HL-60/S4 (cell line): ENCODE measurements around the gene MRC2.

ENCODE experiments used
- in situ Hi-C: fragments of 300-500 bp; cut with MboI; formaldehyde crosslinking; loops from 2 replicates; pipeline ENCODE4 v1.14.3; 2022; ENCODE audit warnings: low sequenced_read_pairs

The MRC2 gene

DNA sequence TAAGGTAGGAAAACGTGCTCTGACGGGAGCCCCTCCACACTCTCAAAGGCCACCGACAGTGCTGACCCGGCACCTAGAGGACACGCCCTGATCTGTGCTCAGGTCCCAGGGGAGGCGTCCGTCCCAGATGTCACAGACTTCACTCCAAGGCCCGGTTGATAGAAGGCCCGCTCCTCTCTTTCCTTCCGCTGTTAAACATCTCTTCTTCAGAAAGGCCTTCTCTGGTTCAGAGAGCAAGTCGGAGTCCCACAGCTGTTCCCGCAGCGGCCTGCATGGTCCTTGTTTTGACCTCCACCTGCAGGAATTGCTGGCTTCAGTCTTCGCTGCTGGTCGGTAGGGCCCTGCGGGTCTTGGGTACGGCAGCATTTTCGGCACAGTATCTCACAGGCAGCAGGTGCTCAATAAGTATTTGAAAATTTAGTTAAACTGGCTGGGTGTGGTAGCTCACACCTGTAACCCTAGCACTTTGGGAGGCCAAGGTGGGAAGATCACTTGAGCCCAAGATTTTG lies 88.5 kb downstream of the MRC2 start:
- in situ Hi-C loops: loop anchor here (25.0 kb wide), 1 partner anchor 246 kb away; the partner anchor contains the start of gene TANC2

DNA sequence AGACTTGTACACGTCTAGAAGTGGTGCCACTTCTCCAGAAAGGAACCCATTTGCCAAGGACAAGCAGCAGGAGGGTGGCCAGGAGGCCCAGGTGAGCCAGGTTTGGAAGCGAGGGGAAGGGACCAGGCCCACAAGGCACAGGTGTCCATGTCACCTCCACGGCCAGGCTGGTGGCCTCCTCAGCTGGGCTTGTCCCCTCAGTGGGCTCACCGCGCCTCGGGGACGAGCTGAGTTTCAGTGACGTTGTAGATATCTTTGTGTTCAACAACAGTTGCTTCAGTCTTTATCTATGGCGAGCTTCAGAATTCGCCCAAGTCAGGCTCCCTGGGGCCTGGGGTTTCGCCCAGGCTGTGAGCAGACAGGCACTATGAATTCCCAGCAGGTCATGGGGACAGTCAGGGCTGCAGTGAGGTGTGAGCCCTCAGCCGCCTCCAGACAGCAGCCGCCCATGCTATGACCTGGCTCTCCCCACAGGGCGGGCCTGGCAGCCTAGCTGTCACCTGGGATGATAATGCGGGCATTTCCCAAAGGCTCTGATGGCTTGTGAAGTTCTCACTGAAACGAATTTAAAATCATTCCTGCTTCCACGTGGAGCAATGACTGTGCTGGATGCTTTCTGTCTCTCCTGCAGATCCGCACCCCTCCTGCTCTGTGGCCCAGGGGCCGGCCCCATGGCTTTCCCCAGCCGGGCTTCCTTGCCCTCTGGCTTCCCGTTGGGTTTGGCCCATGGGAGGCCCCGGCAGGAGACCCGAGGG lies 89.5 kb downstream of the MRC2 start:
- in situ Hi-C loops: loop anchor here (25.0 kb wide), 1 partner anchor 245 kb away; the partner anchor contains the start of gene TANC2

DNA sequence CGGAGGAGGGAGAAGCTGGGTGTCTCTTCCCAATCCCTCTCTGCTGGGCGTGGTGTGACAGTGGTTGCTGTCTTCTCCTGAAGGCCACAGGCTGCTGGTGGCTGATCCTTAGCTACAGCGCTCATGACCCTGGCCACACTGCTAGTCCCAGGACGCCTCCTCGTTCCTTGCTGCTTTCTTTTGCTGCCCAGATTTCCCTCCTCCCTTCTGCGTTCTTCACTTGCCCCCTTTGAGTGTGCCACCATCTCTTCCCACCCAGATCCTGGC lies 90.1 kb downstream of the MRC2 start:
- in situ Hi-C loops: loop anchor here (25.0 kb wide), 1 partner anchor 245 kb away; the partner anchor contains the start of gene TANC2

DNA sequence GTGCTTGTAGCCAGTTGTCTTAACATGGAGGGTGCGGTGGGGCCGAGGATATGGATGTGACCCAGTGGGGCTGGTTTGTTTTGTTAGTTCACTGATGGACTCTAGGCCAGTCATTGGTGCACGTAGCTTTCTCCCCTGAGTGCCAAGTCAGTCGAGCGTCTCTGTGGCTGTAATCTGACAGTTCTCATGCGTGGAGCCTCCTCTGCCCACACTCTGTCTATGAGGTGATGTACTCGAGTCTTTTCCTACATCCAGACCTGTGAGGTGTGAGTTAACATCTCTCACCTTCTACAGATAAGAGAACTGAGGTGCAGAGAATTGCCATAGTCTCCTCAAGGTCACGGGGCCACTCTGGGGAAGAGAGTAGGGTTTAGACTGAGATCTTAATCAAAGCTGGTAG lies 90.4 kb downstream of the MRC2 start:
- in situ Hi-C loops: loop anchor here (25.0 kb wide), 1 partner anchor 244 kb away; the partner anchor contains the start of gene TANC2

DNA sequence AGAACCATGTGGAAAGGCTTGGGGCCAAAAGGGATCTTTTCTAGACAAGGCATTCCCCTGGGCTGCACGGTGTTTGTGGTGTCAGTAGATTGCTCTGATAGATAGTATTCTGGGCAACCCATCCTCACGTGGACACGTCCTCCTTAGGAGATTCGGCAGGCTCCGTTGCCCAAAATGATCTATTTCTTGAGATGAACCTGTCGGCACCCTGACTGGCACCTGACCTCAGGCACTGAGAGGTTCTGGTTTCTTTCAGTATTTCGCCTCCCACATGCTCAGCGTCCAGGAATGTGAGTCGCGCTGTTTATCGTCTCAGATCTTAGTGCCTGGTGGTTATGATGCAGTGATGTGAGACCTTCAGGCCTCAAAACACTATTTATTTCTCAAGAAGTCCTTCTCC lies 91.0 kb downstream of the MRC2 start:
- in situ Hi-C loops: loop anchor here (25.0 kb wide), 1 partner anchor 244 kb away; the partner anchor contains the start of gene TANC2

DNA sequence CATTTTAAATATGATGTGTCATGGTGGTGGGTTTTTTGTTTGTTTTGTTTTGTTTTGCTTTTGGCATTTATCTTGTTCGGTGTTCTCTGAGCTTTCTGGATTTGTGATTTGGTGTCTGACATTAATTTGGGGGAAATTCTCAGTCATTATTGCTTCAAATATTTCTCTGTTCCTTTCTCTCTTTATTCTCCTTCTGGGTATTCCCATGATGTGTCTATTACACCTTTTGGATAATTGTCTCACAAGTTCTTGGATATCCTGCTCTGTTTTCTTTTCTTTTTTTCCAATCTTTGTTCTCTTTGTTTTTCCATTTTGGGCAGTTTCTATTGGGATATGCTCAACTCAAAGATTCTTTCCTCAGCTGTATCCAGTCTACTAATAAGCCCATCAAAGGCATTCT lies 92.1 kb downstream of the MRC2 start:
- in situ Hi-C loops: loop anchor here (25.0 kb wide), 1 partner anchor 243 kb away; the partner anchor contains the start of gene TANC2

DNA sequence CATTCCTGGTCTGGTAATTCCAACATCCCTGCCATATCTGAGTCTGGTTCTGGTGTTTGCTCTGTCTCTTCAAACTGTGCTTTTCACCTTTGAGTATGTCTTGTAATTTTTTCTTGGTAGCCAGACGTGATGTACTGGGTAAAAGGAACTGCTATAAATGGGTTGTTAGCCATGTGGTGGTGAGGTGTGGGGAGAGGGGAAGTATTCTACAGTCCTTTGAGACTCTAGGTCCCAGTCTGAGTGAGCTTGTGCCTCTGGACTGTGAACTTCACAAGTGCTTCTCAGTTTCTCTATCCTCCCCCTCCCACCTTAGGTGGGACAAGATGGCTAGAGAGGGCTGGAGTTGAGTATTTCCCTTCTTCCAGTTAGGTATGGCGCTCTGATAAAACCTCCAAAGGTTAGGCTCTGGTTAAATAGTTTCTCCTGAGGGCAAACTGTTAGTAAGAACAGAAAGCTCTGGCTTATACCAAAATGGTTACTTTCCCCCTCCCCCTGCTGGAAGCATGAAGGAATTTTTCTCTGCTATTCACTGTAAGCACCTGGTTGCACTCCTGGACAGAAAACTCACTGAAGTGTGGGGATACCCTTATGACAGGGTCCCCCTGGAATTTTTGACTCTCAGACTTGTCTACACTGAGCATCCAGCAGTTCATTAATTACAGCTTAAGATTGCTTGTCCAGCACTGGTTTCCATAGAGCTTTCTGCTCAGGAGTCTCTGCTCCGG lies 92.8 kb downstream of the MRC2 start:
- in situ Hi-C loops: loop anchor here (25.0 kb wide), 1 partner anchor 242 kb away; the partner anchor contains the start of gene TANC2

DNA sequence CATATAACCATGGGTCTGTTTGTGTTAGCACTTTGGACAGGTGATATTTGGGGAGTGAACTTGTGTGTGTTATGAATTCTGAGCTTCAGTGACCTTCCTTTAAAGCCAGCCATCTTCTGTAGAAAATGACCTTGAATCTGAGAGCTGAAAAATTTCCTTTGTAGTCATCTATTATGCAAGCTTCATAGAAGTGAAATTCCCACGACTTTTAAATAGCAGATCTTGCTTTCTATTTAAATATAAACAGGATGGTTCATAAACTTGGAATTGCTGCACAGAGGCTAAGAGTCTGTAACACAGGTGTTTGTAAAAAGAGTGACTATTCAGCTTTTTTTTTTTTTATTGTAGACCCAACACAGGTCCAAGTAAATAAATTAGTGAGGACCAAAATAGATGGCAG lies 95.2 kb downstream of the MRC2 start:
- in situ Hi-C loops: loop anchor here (25.0 kb wide), 1 partner anchor 240 kb away; the partner anchor contains the start of gene TANC2

DNA sequence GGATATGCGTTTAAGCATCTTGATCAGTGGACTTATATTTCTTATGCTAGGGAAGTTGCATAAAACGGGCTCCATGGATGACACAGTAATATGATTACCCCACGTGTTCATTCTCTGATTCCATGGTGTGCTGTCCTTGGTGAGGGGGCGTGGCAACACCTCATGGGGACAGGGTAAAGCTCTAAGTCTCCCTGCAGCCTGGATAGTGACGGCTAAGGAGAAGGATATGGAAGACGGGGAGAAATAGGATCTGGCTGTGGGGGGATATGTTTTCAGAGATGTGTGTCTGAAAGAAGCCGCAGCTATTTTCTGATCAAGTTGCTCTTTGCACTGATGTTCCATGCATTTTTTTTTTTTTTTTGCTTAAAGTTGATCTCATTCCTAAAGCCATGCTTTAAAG lies 96.4 kb downstream of the MRC2 start:
- in situ Hi-C loops: loop anchor here (25.0 kb wide), 1 partner anchor 238 kb away; the partner anchor contains the start of gene TANC2

DNA sequence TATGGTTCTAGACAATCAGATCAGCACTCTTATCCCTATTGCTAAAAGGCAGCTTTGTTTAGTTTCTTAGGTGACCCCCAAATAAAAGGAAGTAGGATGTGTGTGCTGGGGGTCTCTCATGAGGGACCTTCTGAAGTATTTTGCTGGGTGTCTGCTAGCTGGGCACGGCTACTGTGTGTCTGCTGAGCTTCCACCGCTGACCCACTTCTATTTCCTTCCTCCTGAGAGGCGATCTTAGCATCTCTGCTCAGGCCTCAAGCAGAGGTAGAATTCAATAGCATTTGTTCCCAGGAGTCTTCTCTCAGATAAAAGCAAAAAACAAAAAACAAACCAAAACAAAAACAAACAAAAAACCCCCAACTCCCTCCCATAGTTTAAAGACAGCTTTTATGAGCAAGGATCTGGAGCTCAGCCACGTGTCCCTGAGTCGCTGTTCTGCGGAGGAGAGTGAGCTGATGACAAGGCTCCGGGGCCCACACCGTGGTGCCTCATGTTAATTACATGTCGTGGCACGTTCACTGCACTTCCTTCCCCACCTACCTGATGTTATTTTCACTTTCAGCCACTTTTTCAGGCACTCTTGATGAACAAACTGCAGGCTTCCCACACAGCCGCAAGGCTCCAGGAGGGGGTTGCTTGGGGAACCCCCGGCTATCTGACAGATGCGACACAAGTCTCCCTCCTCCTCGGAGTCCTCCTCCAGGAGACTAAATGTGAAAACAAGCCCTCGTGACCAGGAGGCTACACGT lies 97.1 kb downstream of the MRC2 start:
- in situ Hi-C loops: loop anchor here (25.0 kb wide), 1 partner anchor 238 kb away; the partner anchor contains the start of gene TANC2

DNA sequence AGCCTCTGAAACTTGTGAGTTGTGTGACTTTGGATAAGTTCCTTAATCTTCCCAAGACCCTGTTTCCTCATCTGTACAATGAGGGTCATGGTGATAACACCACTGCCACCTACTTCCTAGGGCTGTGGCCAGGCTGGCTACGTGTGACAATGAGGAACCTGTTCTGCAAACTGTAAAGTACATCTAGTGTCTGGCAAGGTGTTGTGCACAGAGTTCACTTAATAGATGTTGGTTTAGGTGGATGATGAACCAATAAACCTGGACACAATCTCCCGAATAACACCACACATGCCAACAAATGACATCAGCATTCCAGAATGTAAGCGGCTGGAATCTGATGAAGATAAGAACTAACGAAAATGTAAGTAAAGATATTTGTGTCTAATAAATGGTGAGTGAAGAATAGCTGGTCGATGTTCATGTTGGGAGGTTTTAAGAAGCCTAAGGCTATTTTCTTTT lies 98.3 kb downstream of the MRC2 start:
- in situ Hi-C loops: no loop called here

DNA sequence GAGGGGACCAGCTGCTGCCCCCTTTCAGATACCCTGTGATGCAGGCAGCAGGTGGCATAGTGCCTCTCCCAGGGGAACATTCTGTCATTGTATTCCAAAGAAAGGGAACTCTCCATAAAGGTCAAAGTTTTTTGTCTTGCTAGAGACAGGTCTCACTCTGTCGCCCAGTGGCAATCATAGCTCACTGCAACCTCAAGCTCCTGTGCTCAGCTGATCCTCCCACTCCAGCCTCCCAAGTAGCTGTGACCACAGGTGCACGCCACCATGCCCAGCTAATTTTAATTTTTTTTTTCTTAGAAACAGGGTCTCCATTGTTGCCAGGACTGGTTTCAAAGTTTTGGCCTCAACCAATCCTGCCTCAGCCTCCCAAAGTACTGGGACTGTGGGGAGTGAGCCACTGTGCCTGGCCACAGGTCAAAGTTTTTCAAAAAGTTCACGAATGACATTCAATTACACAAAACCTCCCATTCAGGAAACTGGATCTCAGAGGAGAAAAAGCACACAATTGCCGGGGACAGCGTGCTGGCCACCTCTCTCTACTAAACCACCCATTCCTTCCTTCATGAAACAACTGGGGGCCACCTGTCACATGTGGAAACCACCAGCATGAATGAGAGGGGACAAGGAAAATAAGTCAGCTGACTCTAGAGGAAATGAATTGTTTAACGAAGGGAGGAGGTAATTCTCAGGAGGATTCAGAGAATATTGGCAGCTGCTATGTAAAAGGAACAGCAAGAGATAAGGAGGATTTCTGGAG lies 100.6 kb downstream of the MRC2 start:
- in situ Hi-C loops: no loop called here

DNA sequence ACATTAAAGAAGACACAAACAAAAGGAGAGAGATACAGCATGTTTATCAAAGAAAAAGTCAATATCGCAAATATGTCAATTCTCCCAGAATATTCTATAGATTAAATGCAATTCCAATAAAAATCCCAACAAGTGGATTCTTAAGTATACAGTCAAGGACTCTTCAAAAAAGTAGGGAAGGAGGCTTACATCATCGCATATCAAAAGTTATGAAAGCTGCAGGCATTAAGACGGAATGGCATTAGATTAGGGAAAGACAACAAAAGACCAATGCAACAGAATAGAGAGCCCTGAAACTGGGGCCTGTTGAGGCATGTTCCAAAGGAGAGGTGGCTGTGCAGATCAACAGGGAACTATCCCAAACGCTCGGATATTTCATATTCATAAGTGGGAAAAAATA lies 104.7 kb downstream of the MRC2 start:
- in situ Hi-C loops: no loop called here

DNA sequence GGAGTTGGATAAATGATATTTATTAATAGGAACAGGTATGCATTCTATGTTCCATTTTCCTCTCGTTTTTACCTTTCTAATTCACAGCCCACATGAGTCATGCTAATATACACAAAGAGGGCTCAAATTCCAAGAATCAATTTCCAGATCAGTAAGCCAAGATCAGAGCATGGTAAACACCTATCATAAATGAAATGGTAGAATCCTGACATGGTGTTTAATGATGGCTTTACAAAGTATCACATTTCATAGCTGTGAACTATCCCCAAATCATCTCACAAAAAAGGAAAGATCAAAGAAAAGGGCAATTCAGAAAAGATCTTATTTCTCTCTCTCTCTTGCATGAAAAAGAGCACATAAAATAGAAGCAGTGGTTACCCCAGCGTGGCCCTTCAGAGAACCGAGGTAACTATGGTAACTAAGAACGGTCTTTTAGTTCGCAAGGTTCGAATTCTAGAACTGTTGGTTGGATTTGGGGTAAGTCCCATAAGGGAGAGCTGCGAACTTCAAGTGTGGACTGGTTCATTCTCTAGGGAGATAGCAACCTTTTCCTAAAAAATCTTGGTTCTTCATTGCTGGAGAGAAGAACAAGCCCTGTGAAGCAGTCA lies 107.7 kb downstream of the MRC2 start:
- in situ Hi-C loops: no loop called here

DNA sequence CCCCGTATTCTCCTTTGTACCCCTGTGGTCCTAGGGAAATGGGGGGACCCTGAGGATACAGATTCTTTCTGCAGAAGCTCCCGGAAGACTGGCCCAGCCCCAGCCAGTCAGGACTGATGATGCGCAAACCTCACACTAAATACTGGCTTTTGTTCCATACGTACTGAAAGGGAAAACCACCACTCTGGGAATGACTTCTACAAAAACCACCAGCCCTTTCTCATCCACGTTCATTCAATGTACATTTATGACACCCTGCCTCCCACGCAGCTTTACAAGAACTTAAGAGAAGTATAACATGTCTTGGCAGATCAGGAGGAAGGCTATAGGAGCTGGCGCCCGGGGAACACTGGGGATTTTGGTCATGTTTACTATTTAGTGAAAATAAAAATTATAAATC lies 110.0 kb downstream of the MRC2 start:
- in situ Hi-C loops: no loop called here

DNA sequence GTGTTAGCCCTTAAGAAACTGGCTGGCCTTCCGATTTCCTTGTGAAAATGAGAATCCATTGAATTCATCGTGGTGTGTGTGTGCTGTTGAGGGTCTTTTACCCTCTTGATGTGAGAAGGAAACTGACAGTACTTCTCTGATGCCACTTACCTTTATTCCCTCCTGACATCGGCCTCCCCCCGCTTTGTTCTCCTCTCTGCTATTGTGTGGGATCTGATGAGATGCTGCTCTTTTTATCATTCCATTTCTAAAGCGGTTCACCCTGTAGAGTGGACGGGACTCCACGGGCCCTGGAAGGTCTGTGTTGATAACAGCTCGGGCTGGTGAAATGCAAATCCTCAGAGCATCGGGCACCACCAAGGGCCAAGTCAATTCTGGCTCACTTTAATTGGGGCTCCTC lies 110.8 kb downstream of the MRC2 start:
- in situ Hi-C loops: no loop called here

DNA sequence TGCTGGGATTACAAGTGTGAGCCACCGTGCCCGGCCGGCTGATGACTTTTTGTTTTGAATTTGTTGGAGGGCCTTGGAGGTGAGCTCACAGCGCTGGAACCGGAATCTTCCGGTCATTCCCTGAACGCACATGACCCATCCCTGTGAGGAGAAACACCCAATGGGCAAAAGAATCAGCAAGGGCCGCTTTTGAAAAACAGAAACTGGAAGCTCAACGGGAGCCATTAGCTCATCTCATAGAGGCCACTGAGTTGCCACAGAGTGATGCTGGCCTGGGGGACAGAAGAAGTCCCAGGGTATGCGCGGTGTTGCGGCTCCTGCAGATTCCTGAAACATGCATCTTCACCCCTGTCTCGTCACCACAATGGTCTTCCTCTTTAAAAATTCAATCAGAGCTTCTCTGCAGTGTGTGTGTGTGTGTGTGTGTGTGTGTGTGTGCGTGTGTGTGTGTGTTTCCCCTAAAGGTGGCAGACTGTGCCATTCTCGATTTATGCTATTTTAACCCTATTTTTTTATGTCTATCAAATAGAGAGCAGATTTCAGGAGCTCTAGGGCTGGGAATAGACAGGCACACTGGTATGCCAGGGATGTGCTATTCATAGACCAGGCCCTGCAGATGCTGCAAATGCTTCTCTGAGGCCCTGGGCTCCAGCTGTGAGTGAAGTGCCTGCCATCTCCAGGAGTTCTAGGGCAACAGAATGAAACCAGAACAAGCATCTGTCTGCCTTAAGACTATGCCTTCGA lies 112.3 kb downstream of the MRC2 start:
- in situ Hi-C loops: no loop called here

DNA sequence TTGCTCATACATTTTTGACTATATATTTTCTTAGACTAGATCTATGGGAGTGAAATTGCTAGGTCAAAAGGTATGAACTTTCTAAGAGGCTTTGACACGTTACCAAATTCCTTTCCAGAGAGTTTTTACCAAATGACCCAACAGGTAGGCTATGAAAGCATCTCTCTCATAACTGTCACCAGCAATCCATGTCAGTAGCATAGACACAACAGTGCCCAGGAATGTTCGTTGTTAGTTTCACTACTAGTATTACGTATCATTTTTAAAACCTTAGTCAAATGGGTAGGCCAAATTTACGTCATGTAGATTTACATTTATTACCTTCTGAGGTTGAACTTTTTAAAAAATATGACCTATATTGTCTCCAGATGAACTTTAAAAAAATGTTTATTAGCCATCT lies 113.8 kb downstream of the MRC2 start:
- in situ Hi-C loops: no loop called here
